Activated CD4-positive, alpha-beta T cell treated with anti-CD3 and anti-CD28 coated beads, Interleukin-2, amount 50 U/mL, for 24 hours (primary cell): ENCODE measurements around the gene SLAMF1.

Experiments
- DNase-seq, 2 donors: peaks; one replicate each; pipeline ENCODE4 v3.0.0-alpha.2; 2020; ENCODE audit warnings: low read depth in 1 of 2, low spot score in 1 of 2

SLAMF1 gene

GRCh38 chr1:160640359-160641123 is 6.3 kb downstream of the SLAMF1 start:
- no peak for DNase-seq

- no peak for DNase-seq
These were observed 7.2 kb downstream of the SLAMF1 start for GRCh38 chr1:160639652-160640051.

- no peak for DNase-seq
These were observed 7.9 kb downstream of the SLAMF1 start for GRCh38 chr1:160638926-160639325.

GRCh38 chr1:160638540-160638857 is 8.3 kb downstream of the SLAMF1 start:
- no peak for DNase-seq

GRCh38 chr1:160637821-160638539 is 8.9 kb downstream of the SLAMF1 start:
- peak in 1 of 2 donors; percentile 42 for DNase-seq

- no peak for DNase-seq
These were observed 9.8 kb downstream of the SLAMF1 start for GRCh38 chr1:160637065-160637464.

- no peak for DNase-seq
These were observed 10.3 kb downstream of the SLAMF1 start for GRCh38 chr1:160636547-160636946.

GRCh38 chr1:160636076-160636475 is 10.8 kb downstream of the SLAMF1 start:
- DNase-seq: no peak

GRCh38 chr1:160634543-160635491 is 12.0 kb downstream of the SLAMF1 start:
- no peak for DNase-seq

- no peak for DNase-seq
These were observed 13.4 kb downstream of the SLAMF1 start for GRCh38 chr1:160633330-160633903.

GRCh38 chr1:160631983-160632625 is 14.7 kb downstream of the SLAMF1 start:
- DNase-seq: no peak

- DNase-seq: no peak
These were observed 16.1 kb downstream of the SLAMF1 start for GRCh38 chr1:160630523-160631451.

GRCh38 chr1:160629286-160630210 is 17.3 kb downstream of the SLAMF1 start:
- DNase-seq: peak in 1 of 2 donors; percentile 55

- DNase-seq: no peak
These were observed 18.0 kb downstream of the SLAMF1 start for GRCh38 chr1:160628799-160629263.

GRCh38 chr1:160627677-160628289 is 19.1 kb downstream of the SLAMF1 start:
- peak in 1 of 2 donors; percentile 49 for DNase-seq

GRCh38 chr1:160626509-160627342 is 20.1 kb downstream of the SLAMF1 start:
- DNase-seq: no peak
